HL-60 (cell line): ENCODE measurements around the gene MOCOS.

Source experiments
- POLR2AphosphoS5 ChIP-seq: IDR thresholded peaks from 2 replicates; pipeline ENCODE4 v1.6.1; 2012; ENCODE audit warnings: low read depth
- SPI1 ChIP-seq: IDR thresholded peaks from 2 replicates; pipeline ENCODE4 v1.6.1; 2012; ENCODE audit warnings: low read depth, mild to moderate bottlenecking, borderline replicate concordance
- TF ChIP-seq, protein P1 (sequence below): IDR thresholded peaks from one replicate; pipeline ENCODE4 v1.5.1; 2011; ENCODE audit warnings: low read length, control low read depth, inconsistent platforms; ENCODE audit not compliant: insufficient read depth
- TF ChIP-seq, protein P2 (sequence below): IDR thresholded peaks from 2 replicates; pipeline ENCODE4 v1.6.1; 2012; ENCODE audit warnings: low read depth; ENCODE audit not compliant: insufficient replicate concordance

DNA sequence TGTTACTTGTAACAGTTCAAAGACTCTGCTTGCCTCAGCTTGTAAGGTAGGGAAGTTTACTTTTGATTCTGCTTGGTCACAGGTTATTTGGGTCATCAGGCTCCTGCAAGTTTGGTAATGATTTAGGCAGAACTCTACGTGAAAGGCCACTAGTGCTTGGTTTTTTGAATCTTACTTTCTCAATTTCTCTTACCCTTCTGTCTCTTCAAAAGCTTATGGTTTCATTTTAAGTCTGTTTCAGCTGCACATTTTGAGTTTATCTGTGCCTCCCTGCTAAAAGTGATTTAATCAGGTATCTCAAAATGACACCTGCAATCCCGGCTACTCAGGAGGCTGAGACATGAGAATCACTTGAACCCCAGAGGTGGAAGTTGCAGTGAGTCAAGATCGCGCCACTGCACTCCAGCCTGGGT lies 26.3 kb upstream of the MOCOS start:
- TF ChIP-seq, protein P1, sequence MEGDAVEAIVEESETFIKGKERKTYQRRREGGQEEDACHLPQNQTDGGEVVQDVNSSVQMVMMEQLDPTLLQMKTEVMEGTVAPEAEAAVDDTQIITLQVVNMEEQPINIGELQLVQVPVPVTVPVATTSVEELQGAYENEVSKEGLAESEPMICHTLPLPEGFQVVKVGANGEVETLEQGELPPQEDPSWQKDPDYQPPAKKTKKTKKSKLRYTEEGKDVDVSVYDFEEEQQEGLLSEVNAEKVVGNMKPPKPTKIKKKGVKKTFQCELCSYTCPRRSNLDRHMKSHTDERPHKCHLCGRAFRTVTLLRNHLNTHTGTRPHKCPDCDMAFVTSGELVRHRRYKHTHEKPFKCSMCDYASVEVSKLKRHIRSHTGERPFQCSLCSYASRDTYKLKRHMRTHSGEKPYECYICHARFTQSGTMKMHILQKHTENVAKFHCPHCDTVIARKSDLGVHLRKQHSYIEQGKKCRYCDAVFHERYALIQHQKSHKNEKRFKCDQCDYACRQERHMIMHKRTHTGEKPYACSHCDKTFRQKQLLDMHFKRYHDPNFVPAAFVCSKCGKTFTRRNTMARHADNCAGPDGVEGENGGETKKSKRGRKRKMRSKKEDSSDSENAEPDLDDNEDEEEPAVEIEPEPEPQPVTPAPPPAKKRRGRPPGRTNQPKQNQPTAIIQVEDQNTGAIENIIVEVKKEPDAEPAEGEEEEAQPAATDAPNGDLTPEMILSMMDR = no peak
- TF ChIP-seq POLR2AphosphoS5 = no peak
- TF ChIP-seq SPI1 = no peak
- TF ChIP-seq, protein P2, sequence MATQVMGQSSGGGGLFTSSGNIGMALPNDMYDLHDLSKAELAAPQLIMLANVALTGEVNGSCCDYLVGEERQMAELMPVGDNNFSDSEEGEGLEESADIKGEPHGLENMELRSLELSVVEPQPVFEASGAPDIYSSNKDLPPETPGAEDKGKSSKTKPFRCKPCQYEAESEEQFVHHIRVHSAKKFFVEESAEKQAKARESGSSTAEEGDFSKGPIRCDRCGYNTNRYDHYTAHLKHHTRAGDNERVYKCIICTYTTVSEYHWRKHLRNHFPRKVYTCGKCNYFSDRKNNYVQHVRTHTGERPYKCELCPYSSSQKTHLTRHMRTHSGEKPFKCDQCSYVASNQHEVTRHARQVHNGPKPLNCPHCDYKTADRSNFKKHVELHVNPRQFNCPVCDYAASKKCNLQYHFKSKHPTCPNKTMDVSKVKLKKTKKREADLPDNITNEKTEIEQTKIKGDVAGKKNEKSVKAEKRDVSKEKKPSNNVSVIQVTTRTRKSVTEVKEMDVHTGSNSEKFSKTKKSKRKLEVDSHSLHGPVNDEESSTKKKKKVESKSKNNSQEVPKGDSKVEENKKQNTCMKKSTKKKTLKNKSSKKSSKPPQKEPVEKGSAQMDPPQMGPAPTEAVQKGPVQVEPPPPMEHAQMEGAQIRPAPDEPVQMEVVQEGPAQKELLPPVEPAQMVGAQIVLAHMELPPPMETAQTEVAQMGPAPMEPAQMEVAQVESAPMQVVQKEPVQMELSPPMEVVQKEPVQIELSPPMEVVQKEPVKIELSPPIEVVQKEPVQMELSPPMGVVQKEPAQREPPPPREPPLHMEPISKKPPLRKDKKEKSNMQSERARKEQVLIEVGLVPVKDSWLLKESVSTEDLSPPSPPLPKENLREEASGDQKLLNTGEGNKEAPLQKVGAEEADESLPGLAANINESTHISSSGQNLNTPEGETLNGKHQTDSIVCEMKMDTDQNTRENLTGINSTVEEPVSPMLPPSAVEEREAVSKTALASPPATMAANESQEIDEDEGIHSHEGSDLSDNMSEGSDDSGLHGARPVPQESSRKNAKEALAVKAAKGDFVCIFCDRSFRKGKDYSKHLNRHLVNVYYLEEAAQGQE = no peak
